GM10248 (cell line): ENCODE data around the gene TAF6L.

Experiments used
- CTCF ChIA-PET: fragments of 300-600 bp; sonication (Branson Sonifier 250); formaldehyde crosslinking; extraction: SDS; loops from one replicate; lab custom pipeline; 2021; ENCODE audit warnings: antibody characterized with exemption; lab: Yijun Ruan, JAX
- POLR2A ChIA-PET: fragments of 350-650 bp; sonication (Branson Sonifier 250); formaldehyde crosslinking; extraction: SDS; loops from one replicate; lab custom pipeline; 2020; ENCODE audit warnings: antibody characterized with exemption; lab: Yijun Ruan, JAX
- DNase-seq: peaks from one replicate; pipeline ENCODE4 v3.0.0; 2012; ENCODE audit errors: extremely low spot score
- TF ChIP-seq, protein P1 (sequence below): IDR thresholded peaks from 2 replicates; pipeline ENCODE4 v1.5.1; 2012; ENCODE audit warnings: mild to moderate bottlenecking, low read depth; ENCODE audit errors: extremely low read depth, missing control alignments, control extremely low read depth

TAF6L gene

DNA sequence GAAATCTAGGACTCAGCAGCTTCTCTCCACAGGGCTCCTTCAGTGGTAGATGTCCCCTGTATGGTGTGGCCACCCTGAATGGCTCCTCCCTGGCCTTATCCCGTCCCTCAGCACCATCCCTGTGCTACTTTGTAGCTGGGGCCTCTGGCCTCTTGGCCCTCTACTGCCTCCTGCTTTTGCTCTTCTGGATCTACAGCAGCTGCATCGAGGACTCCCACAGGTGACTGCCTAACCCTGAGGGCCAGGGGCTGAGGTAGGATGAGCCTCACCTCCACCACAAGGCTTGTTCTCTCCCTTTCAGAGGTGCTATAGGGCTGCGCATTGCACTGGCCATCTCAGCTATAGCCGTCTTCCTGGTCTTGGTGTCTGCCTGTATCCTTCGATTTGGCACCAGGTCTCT is 17.8 kb downstream of the TAF6L start:
- POLR2A ChIA-PET = interaction anchor here (1.0 to 4.3 kb wide), 8 partner anchors 12 to 67 kb away, joined by 4 to 28 read pairs (median 8); partner anchors contain the start of genes NXF1, STX5, TAF6L and TEX54
- no peak for DNase-seq
- TF ChIP-seq, protein P1, sequence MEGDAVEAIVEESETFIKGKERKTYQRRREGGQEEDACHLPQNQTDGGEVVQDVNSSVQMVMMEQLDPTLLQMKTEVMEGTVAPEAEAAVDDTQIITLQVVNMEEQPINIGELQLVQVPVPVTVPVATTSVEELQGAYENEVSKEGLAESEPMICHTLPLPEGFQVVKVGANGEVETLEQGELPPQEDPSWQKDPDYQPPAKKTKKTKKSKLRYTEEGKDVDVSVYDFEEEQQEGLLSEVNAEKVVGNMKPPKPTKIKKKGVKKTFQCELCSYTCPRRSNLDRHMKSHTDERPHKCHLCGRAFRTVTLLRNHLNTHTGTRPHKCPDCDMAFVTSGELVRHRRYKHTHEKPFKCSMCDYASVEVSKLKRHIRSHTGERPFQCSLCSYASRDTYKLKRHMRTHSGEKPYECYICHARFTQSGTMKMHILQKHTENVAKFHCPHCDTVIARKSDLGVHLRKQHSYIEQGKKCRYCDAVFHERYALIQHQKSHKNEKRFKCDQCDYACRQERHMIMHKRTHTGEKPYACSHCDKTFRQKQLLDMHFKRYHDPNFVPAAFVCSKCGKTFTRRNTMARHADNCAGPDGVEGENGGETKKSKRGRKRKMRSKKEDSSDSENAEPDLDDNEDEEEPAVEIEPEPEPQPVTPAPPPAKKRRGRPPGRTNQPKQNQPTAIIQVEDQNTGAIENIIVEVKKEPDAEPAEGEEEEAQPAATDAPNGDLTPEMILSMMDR = no peak
- CTCF ChIA-PET = interaction anchor here (0.8 to 4.4 kb wide), 13 partner anchors 8 to 177 kb away, joined by 3 to 40 read pairs (median 5); partner anchors contain the start of genes SLC3A2, STX5, TEX54 and ZBTB3

GRCh38 chr11:62789576-62789975 is 18.4 kb downstream of the TAF6L start:
- ChIA-PET POLR2A (interaction anchor here (0.6 to 4.3 kb wide), 11 partner anchors 12 to 124 kb away, joined by 3 to 28 read pairs (median 5); partner anchors contain the start of genes C11orf98, CSKMT, NXF1 and STX5), CTCF (interaction anchor here (0.8 to 2.9 kb wide), 10 partner anchors 11 to 178 kb away, joined by 3 to 15 read pairs (median 4); partner anchors contain the start of gene SLC3A2)
- DNase-seq = no peak
- TF ChIP-seq, protein P1 = no peak

DNA sequence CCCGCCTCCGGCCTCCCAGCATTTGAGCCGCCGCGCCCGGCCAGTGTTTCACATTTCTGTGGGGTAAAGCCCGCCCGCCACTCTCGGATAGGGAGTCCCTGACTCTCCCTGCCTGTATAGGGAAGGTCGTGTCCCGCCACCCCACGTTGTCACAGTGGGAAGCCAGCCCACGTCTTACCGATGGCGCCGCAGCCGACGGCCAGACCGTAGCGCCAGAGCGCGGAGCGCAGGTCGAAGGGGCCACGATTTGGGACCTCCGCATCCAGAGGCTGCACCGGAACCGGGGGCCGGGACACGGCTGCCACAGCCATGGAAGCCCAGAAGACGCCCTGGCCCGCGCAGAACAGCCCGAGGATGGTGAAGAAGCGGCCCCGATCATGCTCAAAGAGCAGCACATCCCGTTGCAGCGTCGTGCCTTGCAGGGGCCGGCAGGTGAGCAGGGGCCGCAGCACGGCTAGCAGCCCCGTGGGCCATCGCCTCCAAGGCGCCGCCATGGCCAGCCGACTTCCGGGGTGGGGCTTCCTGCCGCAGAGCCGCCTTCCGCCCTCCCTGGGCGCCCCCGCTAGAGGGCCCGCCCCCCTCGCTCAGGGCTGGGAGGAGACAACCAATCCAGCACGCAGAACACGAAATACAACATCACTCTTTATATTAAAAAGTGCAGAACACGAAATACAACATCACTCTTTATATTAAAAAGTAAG is 20.5 kb downstream of the TAF6L start, which contains the start of gene TMEM223:
Gene TMEM223, minus strand, starts transcription at position 506 of the 701 bp plus-strand sequence. Its CDS starts 12 bp downstream, at position 494.
- POLR2A ChIA-PET = interaction anchor here (1.3 to 4.3 kb wide), 2 partner anchors 10 to 14 kb away, joined by 4 to 28 read pairs; no protein-coding TSS in a partner anchor
- TF ChIP-seq, protein P1 = no peak
- CTCF ChIA-PET = interaction anchor here (1.1 to 2.9 kb wide), 2 partner anchors 9 to 44 kb away, joined by 3 to 15 read pairs; no protein-coding TSS in a partner anchor
- peak; percentile 93 for DNase-seq

- CTCF ChIA-PET = interaction anchor here (1.1 kb wide), 1 partner anchor 44 kb away, joined by 3 read pairs; no protein-coding TSS in a partner anchor
- no peak for DNase-seq
- POLR2A ChIA-PET = interaction anchor here (1.3 to 4.3 kb wide), 2 partner anchors 9 to 14 kb away, joined by 4 to 28 read pairs; no protein-coding TSS in a partner anchor
- TF ChIP-seq, protein P1 = no peak
Measured at GRCh38 chr11:62792202-62792575, 21.0 kb downstream of the TAF6L start.

DNA sequence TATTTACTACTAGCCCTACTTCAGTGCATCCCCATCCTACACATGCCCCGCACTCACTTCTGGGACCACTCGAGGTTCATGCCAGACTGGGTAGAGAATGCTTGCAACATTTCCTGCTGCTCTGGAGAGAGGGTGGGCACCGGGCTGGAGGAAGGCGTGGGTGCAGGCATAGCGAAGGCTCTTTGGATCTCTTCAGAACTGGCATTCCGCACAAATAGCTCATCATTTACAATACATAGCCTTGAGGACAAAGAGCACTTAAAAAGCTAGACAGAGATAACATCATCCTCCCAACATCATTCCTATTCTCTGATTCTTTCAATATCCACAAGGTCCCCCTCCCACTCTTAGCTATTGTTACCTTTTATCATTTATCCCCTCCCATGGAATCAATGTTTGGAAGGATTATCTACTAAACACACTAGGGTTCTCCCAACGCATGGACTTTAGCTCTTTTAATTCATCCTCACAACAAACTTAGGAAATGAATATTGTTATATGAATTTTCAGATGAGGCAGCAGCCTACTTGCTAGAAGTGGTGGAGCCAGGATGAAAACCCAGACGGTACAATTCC is 23.1 kb downstream of the TAF6L start:
- CTCF ChIA-PET = interaction anchor here (0.9 to 1.4 kb wide), 5 partner anchors 12 to 23 kb away, joined by 3 to 5 read pairs (median 3); partner anchors contain the start of gene TAF6L
- TF ChIP-seq, protein P1 = no peak
- no peak for DNase-seq
- POLR2A ChIA-PET = interaction anchor here (0.5 to 2.8 kb wide), 7 partner anchors 9 to 235 kb away, joined by 3 to 13 read pairs (median 6); no protein-coding TSS in a partner anchor

DNA sequence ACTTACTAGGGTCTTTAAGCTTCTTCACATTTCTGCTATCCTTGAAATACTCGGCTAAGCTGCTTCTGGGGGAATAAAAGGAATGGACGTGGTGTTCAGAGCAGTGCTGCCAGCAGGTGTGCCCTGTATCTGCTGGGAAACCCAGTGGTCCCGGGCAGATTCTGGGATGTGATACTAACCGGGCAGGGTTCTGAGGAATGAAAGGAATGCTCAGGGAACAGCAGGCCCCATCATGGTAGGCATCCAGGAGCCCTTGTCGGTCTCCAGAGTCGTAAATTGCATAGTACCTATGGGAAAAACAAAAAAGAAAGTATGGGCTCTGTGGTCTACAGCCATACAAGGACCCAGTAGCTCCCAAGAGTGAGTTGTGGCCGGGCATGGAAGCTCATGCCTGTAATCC is 25.1 kb downstream of the TAF6L start:
- ChIA-PET CTCF (interaction anchor here (1.1 to 3.6 kb wide), 2 partner anchors 9 to 67 kb away, joined by 3 to 40 read pairs; partner anchors contain the start of gene TMEM179B), POLR2A (interaction anchor here (0.6 to 2.8 kb wide), 9 partner anchors 7 to 223 kb away, joined by 3 to 13 read pairs (median 4); partner anchors contain the start of genes EEF1G, NXF1, STX5 and TEX54)
- no peak for DNase-seq
- TF ChIP-seq, protein P1 = no peak
